ENCODE results near the gene CACHD1.
"Not testable (repeated sequence)": the region's sequence is repeated elsewhere in the genome, so short reads cannot be mapped to it uniquely, and the experiment has no call there.

The CACHD1 gene

DNA sequence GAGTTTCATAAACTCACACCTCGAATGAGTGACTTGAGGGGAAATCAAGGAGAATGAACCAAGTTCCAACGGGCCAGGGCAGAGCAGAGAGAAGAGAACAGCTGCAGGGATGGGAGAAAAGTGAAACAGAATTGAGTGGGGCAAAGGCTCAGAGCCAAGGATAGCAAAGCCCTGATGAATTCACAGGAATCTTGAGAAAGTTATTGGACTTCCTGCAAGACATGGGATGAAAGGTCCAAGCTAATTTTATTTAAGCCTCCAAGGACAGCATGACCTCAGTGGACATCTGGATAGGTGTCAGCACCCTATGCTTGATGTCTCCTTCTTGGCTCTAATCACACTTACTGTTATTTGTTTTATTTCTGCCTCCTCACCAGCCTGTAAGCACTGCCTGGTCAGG is 232.0 kb downstream of the CACHD1 start:
- H2AK5ac ChIP-seq (ENCODE audit: low read length): no peak overlapping the region
- no peak overlapping the region for H3K4me3 ChIP-seq (ENCODE audit: low read depth, low read length)
- no CpG with 5 or more reads among the region's 2 CpGs for WGBS (ENCODE audit: extremely low coverage, insufficient coverage, insufficient read length)
- no peak overlapping the region for H3K9ac ChIP-seq (ENCODE audit: low read length)
- no peak for DNase-seq
- H3K27ac ChIP-seq (ENCODE audit: low read depth, low read length): no peak overlapping the region
- no peaks in the 10 kb centered on the region for H3K9me3 ChIP-seq (ENCODE audit: insufficient read depth, low read depth, low read length)
- no peaks in the 10 kb centered on the region for H3K4me1 ChIP-seq (ENCODE audit: control insufficient read depth in 1 of 2, insufficient read depth in 2 of 2, low read length in 2 of 2)
- H2BK5ac ChIP-seq (ENCODE audit: low read depth, low read length, poor library complexity): no peak overlapping the region
- no peak overlapping the region for H3K4ac ChIP-seq (ENCODE audit: low read depth, low read length)
- no peak overlapping the region for H4K91ac ChIP-seq (ENCODE audit: low read depth, low read length)
- no peak overlapping the region for H3K4me2 ChIP-seq (ENCODE audit: low read length)
- H4K8ac ChIP-seq (ENCODE audit: low read depth, low read length): no peak overlapping the region
- H3K14ac ChIP-seq (ENCODE audit: low read length): no peak overlapping the region
- H2BK120ac ChIP-seq (ENCODE audit: insufficient read depth, low read length, poor library complexity): no peak overlapping the region
- H3K23ac ChIP-seq (ENCODE audit: low read length): no peak overlapping the region
- H2BK12ac ChIP-seq (ENCODE audit: low read length): no peak overlapping the region
- no peaks in the 10 kb centered on the region for H3K36me3 ChIP-seq (ENCODE audit: control insufficient read depth in 1 of 2, insufficient read depth in 2 of 2, low read length in 2 of 2)
- no peak overlapping the region for H3K18ac ChIP-seq (ENCODE audit: low read length)
- H4K12ac ChIP-seq (ENCODE audit: low read depth, low read length): no peak overlapping the region
- no peak overlapping the region for H2AFZ ChIP-seq (ENCODE audit: insufficient read depth, low read length, poor library complexity)
- no peaks in the 10 kb centered on the region for H3K79me2 ChIP-seq (ENCODE audit: control insufficient read depth, insufficient read depth, low read length, poor library complexity)
- H3K79me1 ChIP-seq (ENCODE audit: low read length): no peaks in the 10 kb centered on the region
- H3K27me3 ChIP-seq (ENCODE audit: insufficient read depth, low read length): no peaks in the 10 kb centered on the region

DNA sequence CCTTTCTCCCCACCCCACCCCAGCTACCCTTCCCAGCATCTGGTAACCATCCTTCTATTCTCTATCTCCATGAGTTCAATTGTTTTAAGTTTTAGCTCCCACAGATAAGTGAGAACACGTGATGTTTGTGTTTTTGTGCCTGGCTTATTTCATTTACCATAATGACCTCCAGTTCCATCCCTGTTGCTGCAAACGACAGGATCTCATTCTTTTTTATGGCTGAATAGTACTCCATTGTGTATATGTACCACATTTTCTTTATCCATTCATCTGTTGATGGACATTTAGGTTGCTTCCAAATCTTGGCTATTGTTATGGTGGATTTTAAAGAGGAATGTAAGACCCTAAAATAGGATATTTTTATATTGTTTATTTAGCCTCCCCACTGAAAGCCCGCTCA is 232.7 kb downstream of the CACHD1 start:
- not testable (repeated sequence) for H2AFZ ChIP-seq (ENCODE audit: insufficient read depth, low read length, poor library complexity); DNase-seq; H2BK120ac ChIP-seq (ENCODE audit: insufficient read depth, low read length, poor library complexity); H3K9me3 ChIP-seq (ENCODE audit: insufficient read depth, low read depth, low read length); H3K27ac ChIP-seq (ENCODE audit: low read depth, low read length); H3K79me2 ChIP-seq (ENCODE audit: control insufficient read depth, insufficient read depth, low read length, poor library complexity); H3K4me2 ChIP-seq (ENCODE audit: low read length); H4K91ac ChIP-seq (ENCODE audit: low read depth, low read length); H4K12ac ChIP-seq (ENCODE audit: low read depth, low read length); H3K9ac ChIP-seq (ENCODE audit: low read length); H3K4ac ChIP-seq (ENCODE audit: low read depth, low read length); H3K18ac ChIP-seq (ENCODE audit: low read length); H3K23ac ChIP-seq (ENCODE audit: low read length); H2AK5ac ChIP-seq (ENCODE audit: low read length); H3K4me3 ChIP-seq (ENCODE audit: low read depth, low read length); H3K14ac ChIP-seq (ENCODE audit: low read length); H3K4me1 ChIP-seq (ENCODE audit: control insufficient read depth in 1 of 2, insufficient read depth in 2 of 2, low read length in 2 of 2); H3K36me3 ChIP-seq (ENCODE audit: control insufficient read depth in 1 of 2, insufficient read depth in 2 of 2, low read length in 2 of 2); H4K8ac ChIP-seq (ENCODE audit: low read depth, low read length); H2BK5ac ChIP-seq (ENCODE audit: low read depth, low read length, poor library complexity); H3K27me3 ChIP-seq (ENCODE audit: insufficient read depth, low read length); H3K79me1 ChIP-seq (ENCODE audit: low read length); H2BK12ac ChIP-seq (ENCODE audit: low read length)
- WGBS (ENCODE audit: extremely low coverage, insufficient coverage, insufficient read length): no CpG with 5 or more reads among the region's 3 CpGs

DNA sequence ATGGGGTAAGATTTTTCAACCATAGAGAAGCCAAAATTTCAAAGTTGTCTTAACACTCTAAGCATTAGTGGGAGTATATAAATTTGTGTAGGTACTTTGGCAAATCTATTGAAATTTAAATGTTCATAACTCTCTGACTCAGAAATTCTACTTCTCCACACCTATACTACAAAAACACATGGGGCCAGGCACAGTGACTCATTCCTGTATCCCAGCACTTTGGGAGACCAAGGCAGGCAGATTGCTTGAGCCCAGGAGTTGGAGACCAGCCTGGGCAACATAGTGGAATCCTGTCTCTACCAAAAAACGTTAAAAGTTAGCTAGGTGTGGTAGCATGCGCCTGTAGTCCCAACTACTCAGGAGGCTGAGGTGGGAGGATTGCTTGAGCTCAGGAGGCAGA is 233.7 kb downstream of the CACHD1 start:
- no peak overlapping the region for H3K14ac ChIP-seq (ENCODE audit: low read length)
- no peak overlapping the region for H3K4me3 ChIP-seq (ENCODE audit: low read depth, low read length)
- no peak overlapping the region for H3K4me2 ChIP-seq (ENCODE audit: low read length)
- H3K9me3 ChIP-seq (ENCODE audit: insufficient read depth, low read depth, low read length): no peaks in the 10 kb centered on the region
- no peak overlapping the region for H2AFZ ChIP-seq (ENCODE audit: insufficient read depth, low read length, poor library complexity)
- no peak overlapping the region for H3K4ac ChIP-seq (ENCODE audit: low read depth, low read length)
- WGBS (ENCODE audit: extremely low coverage, insufficient coverage, insufficient read length): no CpG with 5 or more reads among the region's 2 CpGs
- no peak overlapping the region for H2AK5ac ChIP-seq (ENCODE audit: low read length)
- no peak overlapping the region for H2BK5ac ChIP-seq (ENCODE audit: low read depth, low read length, poor library complexity)
- H3K79me1 ChIP-seq (ENCODE audit: low read length): no peaks in the 10 kb centered on the region
- no peaks in the 10 kb centered on the region for H3K4me1 ChIP-seq (ENCODE audit: control insufficient read depth in 1 of 2, insufficient read depth in 2 of 2, low read length in 2 of 2)
- no peaks in the 10 kb centered on the region for H3K79me2 ChIP-seq (ENCODE audit: control insufficient read depth, insufficient read depth, low read length, poor library complexity)
- H2BK120ac ChIP-seq (ENCODE audit: insufficient read depth, low read length, poor library complexity): no peak overlapping the region
- H3K27me3 ChIP-seq (ENCODE audit: insufficient read depth, low read length): no peaks in the 10 kb centered on the region
- H4K8ac ChIP-seq (ENCODE audit: low read depth, low read length): no peak overlapping the region
- no peaks in the 10 kb centered on the region for H3K36me3 ChIP-seq (ENCODE audit: control insufficient read depth in 1 of 2, insufficient read depth in 2 of 2, low read length in 2 of 2)
- H3K18ac ChIP-seq (ENCODE audit: low read length): no peak overlapping the region
- no peak overlapping the region for H4K12ac ChIP-seq (ENCODE audit: low read depth, low read length)
- H3K23ac ChIP-seq (ENCODE audit: low read length): no peak overlapping the region
- H4K91ac ChIP-seq (ENCODE audit: low read depth, low read length): no peak overlapping the region
- H3K9ac ChIP-seq (ENCODE audit: low read length): no peak overlapping the region
- H3K27ac ChIP-seq (ENCODE audit: low read depth, low read length): no peak overlapping the region
- no peak overlapping the region for H2BK12ac ChIP-seq (ENCODE audit: low read length)
- no peak for DNase-seq

DNA sequence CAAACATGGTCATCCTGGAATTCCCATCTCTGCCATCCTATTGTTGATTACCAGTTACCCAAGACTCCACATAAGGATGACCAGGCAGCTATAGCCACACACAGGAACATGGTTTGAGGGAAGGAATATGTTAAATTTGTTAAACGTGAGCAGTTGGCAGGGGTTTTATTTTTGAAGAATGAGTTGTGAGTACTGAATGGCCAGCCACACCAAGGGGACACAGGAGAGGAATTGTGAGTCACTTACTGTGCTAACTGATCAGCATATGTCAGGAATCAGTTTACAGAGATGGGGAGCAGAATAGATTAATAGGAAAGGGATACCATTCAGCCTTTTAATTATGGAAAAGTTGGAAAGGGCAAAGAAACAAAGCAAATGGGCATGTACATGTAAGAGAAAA is 235.7 kb downstream of the CACHD1 start:
- DNase-seq: no peak
- Histone ChIP-seq H2AK5ac (ENCODE audit: low read length) (no peak overlapping the region), H2BK120ac (ENCODE audit: insufficient read depth, low read length, poor library complexity) (no peak overlapping the region), H4K12ac (ENCODE audit: low read depth, low read length) (no peak overlapping the region), H3K14ac (ENCODE audit: low read length) (no peak overlapping the region), H3K18ac (ENCODE audit: low read length) (no peak overlapping the region), H3K79me1 (ENCODE audit: low read length) (no peaks in the 10 kb centered on the region), H4K8ac (ENCODE audit: low read depth, low read length) (no peak overlapping the region), H3K9me3 (ENCODE audit: insufficient read depth, low read depth, low read length) (no peaks in the 10 kb centered on the region), H3K4me2 (ENCODE audit: low read length) (no peak overlapping the region), H3K79me2 (ENCODE audit: control insufficient read depth, insufficient read depth, low read length, poor library complexity) (no peaks in the 10 kb centered on the region), H3K4ac (ENCODE audit: low read depth, low read length) (no peak overlapping the region), H3K23ac (ENCODE audit: low read length) (no peak overlapping the region), H3K9ac (ENCODE audit: low read length) (no peak overlapping the region), H2AFZ (ENCODE audit: insufficient read depth, low read length, poor library complexity) (no peak overlapping the region), H3K27me3 (ENCODE audit: insufficient read depth, low read length) (no peaks in the 10 kb centered on the region), H2BK12ac (ENCODE audit: low read length) (no peak overlapping the region), H4K91ac (ENCODE audit: low read depth, low read length) (no peak overlapping the region), H2BK5ac (ENCODE audit: low read depth, low read length, poor library complexity) (no peak overlapping the region), H3K4me3 (ENCODE audit: low read depth, low read length) (no peak overlapping the region), H3K36me3 (ENCODE audit: control insufficient read depth in 1 of 2, insufficient read depth in 2 of 2, low read length in 2 of 2) (no peaks in the 10 kb centered on the region), H3K27ac (ENCODE audit: low read depth, low read length) (no peak overlapping the region), H3K4me1 (ENCODE audit: control insufficient read depth in 1 of 2, insufficient read depth in 2 of 2, low read length in 2 of 2) (no peaks in the 10 kb centered on the region)
- whole genome bisulfite sequencing (ENCODE audit: extremely low coverage, insufficient coverage, insufficient read length): 100% methylated on average over 1 of the region's 1 CpG

All from trophoblast cell (in vitro differentiated cells and primary cell).